ENCODE measurements around the gene TMEM30A.

The TMEM30A gene

GRCh38 chr6:75284632-75285282 is at the start of gene TMEM30A:
Gene TMEM30A (minus strand): TSS chr6:75284792. CDS start chr6:75284638, 154 bp downstream.
- peak; percentile 95 for DNase-seq

- DNase-seq, result no peak
These were observed 49.1 kb upstream of the TMEM30A start for GRCh38 chr6:75333676-75334200.

GRCh38 chr6:75331151-75331550 is 46.6 kb upstream of the TMEM30A start:
- DNase-seq, result no peak

GRCh38 chr6:75329703-75330102 is 45.1 kb upstream of the TMEM30A start:
- no peak for DNase-seq

- DNase-seq, result no peak
These were observed 43.2 kb upstream of the TMEM30A start for GRCh38 chr6:75327807-75328206.

- no peak for DNase-seq
These were observed 42.1 kb upstream of the TMEM30A start for GRCh38 chr6:75326557-75327258.

GRCh38 chr6:75318900-75319299 is 34.3 kb upstream of the TMEM30A start:
- no peak for DNase-seq

- DNase-seq, result no peak
These were observed 33.1 kb upstream of the TMEM30A start for GRCh38 chr6:75317503-75318206.

- DNase-seq, result no peak
These were observed 31.4 kb upstream of the TMEM30A start for GRCh38 chr6:75315978-75316377.

- no peak for DNase-seq
These were observed 23.8 kb upstream of the TMEM30A start for GRCh38 chr6:75308250-75308988.

- no peak for DNase-seq
These were observed 22.9 kb upstream of the TMEM30A start for GRCh38 chr6:75307364-75308004.

- DNase-seq, result no peak
These were observed 21.5 kb upstream of the TMEM30A start for GRCh38 chr6:75306064-75306463.

- no peak for DNase-seq
These were observed 21.0 kb upstream of the TMEM30A start for GRCh38 chr6:75305573-75305972.

- DNase-seq, result no peak
These were observed 17.7 kb upstream of the TMEM30A start for GRCh38 chr6:75302280-75302679.

- DNase-seq, result no peak
These were observed 16.9 kb upstream of the TMEM30A start for GRCh38 chr6:75301537-75301936.

GRCh38 chr6:75301088-75301487 is 16.5 kb upstream of the TMEM30A start:
- no peak for DNase-seq

GRCh38 chr6:75300531-75300855 is 15.9 kb upstream of the TMEM30A start:
- no peak for DNase-seq

GRCh38 chr6:75299801-75300530 is 15.4 kb upstream of the TMEM30A start:
- DNase-seq, result no peak

GRCh38 chr6:75296811-75297779 is 12.5 kb upstream of the TMEM30A start:
- no peak for DNase-seq

GRCh38 chr6:75292555-75292954 is 8.0 kb upstream of the TMEM30A start:
- no peak for DNase-seq

GRCh38 chr6:75291744-75292143 is 7.2 kb upstream of the TMEM30A start:
- no peak for DNase-seq
